GM18858 (cell line): Measurements from ENCODE around the gene ADAMTS16.

Experiments used
- ATAC-seq: cut with Tn5 transposase; IDR thresholded peaks from one replicate; pipeline ENCODE4 v1.9.1; 2021; ENCODE audit not compliant: unreplicated experiment

Gene ADAMTS16

GRCh38 chr5:5182508-5183188 is 42.5 kb downstream of the ADAMTS16 start:
- no peak for ATAC-seq

GRCh38 chr5:5183189-5183699 is 43.1 kb downstream of the ADAMTS16 start:
- ATAC-seq, result no peak

GRCh38 chr5:5183933-5184332 is 43.8 kb downstream of the ADAMTS16 start:
- no peak for ATAC-seq

GRCh38 chr5:5188376-5189050 is 48.4 kb downstream of the ADAMTS16 start:
- no peak for ATAC-seq

GRCh38 chr5:5189051-5189430 is 48.9 kb downstream of the ADAMTS16 start:
- ATAC-seq, result no peak

GRCh38 chr5:5191906-5192305 is 51.8 kb downstream of the ADAMTS16 start:
- no peak for ATAC-seq

GRCh38 chr5:5192681-5193080 is 52.6 kb downstream of the ADAMTS16 start:
- ATAC-seq, result no peak

- no peak for ATAC-seq
These were observed 55.2 kb downstream of the ADAMTS16 start for GRCh38 chr5:5195128-5195918.

GRCh38 chr5:5198135-5198534 is 58.0 kb downstream of the ADAMTS16 start:
- ATAC-seq, result no peak

- ATAC-seq, result no peak
These were observed 58.7 kb downstream of the ADAMTS16 start for GRCh38 chr5:5198815-5199214.

GRCh38 chr5:5199495-5199894 is 59.4 kb downstream of the ADAMTS16 start:
- no peak for ATAC-seq

GRCh38 chr5:5200133-5200532 is 60.0 kb downstream of the ADAMTS16 start:
- no peak for ATAC-seq

- ATAC-seq, result no peak
These were observed 62.2 kb downstream of the ADAMTS16 start for GRCh38 chr5:5202321-5202720.

- ATAC-seq, result no peak
These were observed 63.3 kb downstream of the ADAMTS16 start for GRCh38 chr5:5203451-5203850.

GRCh38 chr5:5207828-5208227 is 67.7 kb downstream of the ADAMTS16 start:
- no peak for ATAC-seq

GRCh38 chr5:5209089-5209488 is 69.0 kb downstream of the ADAMTS16 start:
- ATAC-seq, result no peak

- no peak for ATAC-seq
These were observed 69.6 kb downstream of the ADAMTS16 start for GRCh38 chr5:5209510-5210286.

- peak; percentile 94 for ATAC-seq
These were observed 77.2 kb downstream of the ADAMTS16 start for GRCh38 chr5:5217371-5217770.

- ATAC-seq, result no peak
These were observed 78.3 kb downstream of the ADAMTS16 start for GRCh38 chr5:5218396-5218795.

- ATAC-seq, result no peak
These were observed 79.4 kb downstream of the ADAMTS16 start for GRCh38 chr5:5219541-5219940.
